Stimulated activated naive CD8-positive, alpha-beta T cell treated with anti-CD3 and anti-CD28 coated beads, Interleukin-15, Interleukin-2, amounts not matched to agents 100 ng/mL and 50 ng/mL, for 24 hours (primary cell): ENCODE data around the gene ADRA1B.

ENCODE experiments used
- H3K27ac Mint-ChIP-seq: one replicate; pipeline ENCODE4 v1.8.0; 2021; ENCODE audit warnings: mild to moderate bottlenecking, mixed read lengths
- H3K27me3 Mint-ChIP-seq: one replicate; pipeline ENCODE4 v1.8.0; 2021; ENCODE audit warnings: mixed read lengths
- H3K36me3 Mint-ChIP-seq: one replicate; pipeline ENCODE4 v1.8.0; 2021; ENCODE audit warnings: low read depth, mixed read lengths
- H3K4me1 Mint-ChIP-seq: one replicate; pipeline ENCODE4 v1.8.0; 2021; ENCODE audit warnings: low read depth, mixed read lengths
- H3K4me3 Mint-ChIP-seq: one replicate; pipeline ENCODE4 v1.8.0; 2021; ENCODE audit warnings: mild to moderate bottlenecking, mixed read lengths
- H3K9me3 Mint-ChIP-seq: one replicate; pipeline ENCODE4 v1.8.0; 2021; ENCODE audit warnings: mixed read lengths

ADRA1B gene

DNA sequence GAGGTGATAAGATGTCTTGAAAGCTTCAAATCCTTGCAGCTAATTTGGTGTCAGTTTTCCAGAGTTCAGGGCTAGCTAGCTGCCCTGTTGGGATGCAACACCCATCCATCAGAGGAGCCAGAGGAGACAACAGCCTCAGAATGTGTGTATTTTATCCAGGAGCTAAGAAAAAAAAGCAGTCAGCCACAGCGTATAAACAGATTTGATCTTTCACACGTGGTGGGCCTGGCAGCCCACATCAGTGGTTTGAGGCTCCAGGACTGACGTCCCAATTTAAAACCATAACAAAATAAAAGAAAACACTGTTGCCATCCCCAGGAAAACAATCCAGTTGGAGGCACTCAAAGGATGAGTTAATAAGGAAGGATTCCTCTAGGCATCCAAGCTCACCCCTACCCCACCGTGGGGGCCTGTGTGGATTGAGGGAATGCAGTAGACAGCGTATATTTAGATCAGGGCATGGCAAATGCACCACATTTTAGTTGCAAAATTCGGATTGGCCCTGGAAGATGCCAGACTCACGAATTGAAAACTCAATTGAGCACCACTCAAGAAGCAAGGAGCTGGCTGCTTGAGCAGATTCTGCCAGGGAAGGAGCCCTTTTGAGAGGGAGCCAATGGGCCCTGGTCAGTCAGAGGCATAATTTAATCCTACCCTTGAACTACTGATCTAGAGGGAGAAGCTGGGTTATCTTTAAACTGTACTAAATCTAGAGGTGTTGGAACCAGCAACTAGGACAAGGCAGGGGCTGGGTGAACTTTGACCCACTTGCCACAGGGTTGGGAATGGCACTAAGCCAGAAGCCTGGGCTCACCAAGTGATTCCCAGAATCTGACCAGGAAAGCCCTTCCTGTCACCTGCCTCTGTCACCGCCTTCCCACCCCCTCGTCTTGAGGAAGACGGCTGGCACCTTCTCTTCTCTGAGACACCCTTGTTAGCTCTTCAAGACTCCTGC lies 17.5 kb downstream of the ADRA1B start:
- Mint-ChIP-seq H3K27ac (no peak overlapping the region), H3K9me3 (no peaks in the 10 kb centered on the region), H3K4me3 (no peak overlapping the region), H3K4me1 (peaks cover 7% of the 10 kb centered on the region), H3K27me3 (peaks cover 44% of the 10 kb centered on the region), H3K36me3 (no peaks in the 10 kb centered on the region)

DNA sequence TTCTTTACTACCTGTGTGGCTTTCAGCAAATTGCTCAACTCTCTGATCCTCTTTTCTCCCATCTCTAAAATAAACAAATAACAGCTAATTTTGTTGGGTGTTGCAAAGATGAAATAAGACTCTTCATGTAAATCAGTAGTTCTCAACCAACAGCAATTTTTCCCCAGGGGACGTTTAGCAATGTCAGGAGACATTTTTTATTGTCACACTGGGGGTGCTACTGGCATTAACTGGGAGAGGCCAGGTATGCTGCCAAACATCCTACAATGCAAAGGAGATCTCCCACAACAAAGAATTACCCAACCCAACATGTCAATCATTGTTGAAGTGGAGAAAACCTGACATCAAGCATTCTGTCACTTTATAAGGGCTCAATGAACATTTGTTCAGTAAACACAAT lies 19.7 kb downstream of the ADRA1B start:
- Mint-ChIP-seq H3K9me3 (no peaks in the 10 kb centered on the region), H3K27me3 (peaks cover 48% of the 10 kb centered on the region), H3K4me1 (peaks cover 7% of the 10 kb centered on the region), H3K4me3 (no peak overlapping the region), H3K36me3 (no peaks in the 10 kb centered on the region), H3K27ac (no peak overlapping the region)

DNA sequence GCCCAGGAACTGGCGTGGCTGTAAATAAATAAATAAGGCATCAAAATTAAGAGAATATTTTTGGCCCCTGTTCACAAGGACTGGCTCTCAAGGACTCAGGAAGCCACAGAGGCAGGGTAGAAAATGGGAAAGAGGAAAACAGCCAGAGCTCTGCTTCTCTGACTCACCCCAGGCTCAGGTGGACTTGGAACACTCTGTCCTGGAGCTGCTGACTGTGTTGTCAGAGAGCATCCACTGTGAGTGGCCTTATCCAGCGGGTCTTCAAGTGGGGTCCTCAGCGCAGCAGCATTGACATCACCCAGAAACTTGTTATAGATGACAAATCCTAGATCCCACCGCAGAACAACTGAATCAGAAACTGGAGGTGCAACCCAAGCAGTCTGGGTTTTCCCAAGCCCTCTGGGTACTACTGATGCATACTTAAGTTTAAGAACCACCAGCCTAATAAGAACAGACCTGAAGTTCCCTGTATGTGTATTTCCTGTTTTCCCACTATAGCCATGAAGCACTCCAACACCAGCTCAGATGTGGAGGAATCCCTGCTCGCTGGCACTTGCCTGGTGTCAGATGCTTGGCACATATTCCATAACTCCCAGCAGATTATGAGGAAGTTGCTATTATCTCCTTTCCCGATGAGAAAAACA lies 20.5 kb downstream of the ADRA1B start:
- Mint-ChIP-seq H3K4me3 (no peak overlapping the region), H3K36me3 (no peaks in the 10 kb centered on the region), H3K4me1 (peaks cover 7% of the 10 kb centered on the region), H3K27ac (no peak overlapping the region), H3K27me3 (peaks cover 49% of the 10 kb centered on the region), H3K9me3 (no peaks in the 10 kb centered on the region)

DNA sequence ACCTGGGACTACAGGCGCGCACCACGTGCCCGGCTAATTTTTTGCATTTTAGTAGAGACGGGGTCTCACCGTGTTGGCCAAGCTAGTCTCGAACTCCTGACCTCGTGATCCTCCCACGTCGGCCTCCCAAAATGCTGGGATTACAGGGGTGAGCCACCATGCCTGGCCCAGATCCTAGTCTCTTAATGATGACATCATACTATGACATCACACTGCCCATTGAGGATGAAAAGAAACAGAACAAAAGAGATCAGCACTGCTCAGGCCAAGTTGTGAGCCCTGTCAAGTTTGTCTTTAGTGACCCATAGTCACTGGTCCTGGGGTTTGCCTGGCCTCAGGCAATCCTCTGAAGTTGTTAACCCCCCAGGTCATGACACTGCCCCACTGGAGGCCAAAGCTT lies 21.3 kb downstream of the ADRA1B start:
- H3K27ac Mint-ChIP-seq = no peak overlapping the region
- no peak overlapping the region for H3K4me3 Mint-ChIP-seq
- H3K4me1 Mint-ChIP-seq = peaks cover 7% of the 10 kb centered on the region
- H3K27me3 Mint-ChIP-seq = peaks cover 47% of the 10 kb centered on the region
- H3K9me3 Mint-ChIP-seq = no peaks in the 10 kb centered on the region
- no peaks in the 10 kb centered on the region for H3K36me3 Mint-ChIP-seq

DNA sequence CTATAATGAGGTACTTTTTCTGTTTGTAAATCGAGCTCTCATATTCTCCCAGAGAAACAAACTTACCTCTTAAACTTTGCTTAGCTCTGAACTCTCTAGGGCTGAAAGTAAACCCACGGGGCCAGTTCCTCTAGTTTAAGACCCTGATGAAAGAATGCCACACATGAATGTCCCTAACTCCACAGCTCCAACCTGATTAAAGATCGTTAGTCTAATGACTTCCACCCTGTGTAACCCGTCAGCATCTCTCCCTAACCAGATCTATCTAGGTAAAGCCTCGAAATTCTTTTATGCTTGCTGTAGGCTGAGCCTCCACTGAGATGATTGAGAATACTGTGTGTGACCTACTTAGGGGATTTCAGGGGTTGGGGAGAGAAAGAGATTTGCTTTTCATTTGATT lies 27.0 kb downstream of the ADRA1B start:
- Mint-ChIP-seq H3K4me3 (no peak overlapping the region), H3K27me3 (peaks cover 59% of the 10 kb centered on the region), H3K27ac (no peak overlapping the region), H3K36me3 (no peaks in the 10 kb centered on the region), H3K9me3 (no peaks in the 10 kb centered on the region), H3K4me1 (no peaks in the 10 kb centered on the region)

DNA sequence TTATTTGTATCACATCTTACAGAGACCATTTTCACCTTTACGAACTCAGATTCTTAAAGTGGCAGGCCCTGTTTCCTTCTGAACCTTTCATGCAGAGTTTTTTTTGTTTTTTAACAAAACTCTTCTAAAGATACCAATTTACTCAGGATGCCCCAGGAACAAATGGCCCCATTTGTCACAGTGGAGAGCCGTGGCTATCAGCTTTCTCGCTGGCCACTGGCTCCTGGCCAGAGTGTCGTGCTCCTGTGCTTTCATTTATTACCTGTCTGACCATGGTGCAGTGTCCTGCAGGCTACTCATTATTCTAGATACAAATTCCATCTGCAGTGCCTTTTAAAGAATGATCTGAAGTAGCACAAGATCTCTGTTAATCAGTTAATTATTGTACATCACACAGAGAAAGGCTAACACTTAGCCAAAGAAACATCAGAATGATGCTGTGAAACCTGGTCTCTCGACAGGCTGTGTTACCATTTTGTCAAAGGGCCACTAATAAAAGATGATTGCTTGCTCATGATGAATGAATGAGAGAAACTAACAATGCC lies 27.8 kb downstream of the ADRA1B start:
- H3K27ac Mint-ChIP-seq = no peak overlapping the region
- H3K27me3 Mint-ChIP-seq = peaks cover 58% of the 10 kb centered on the region
- H3K36me3 Mint-ChIP-seq = no peaks in the 10 kb centered on the region
- H3K4me3 Mint-ChIP-seq = no peak overlapping the region
- H3K9me3 Mint-ChIP-seq = no peaks in the 10 kb centered on the region
- no peaks in the 10 kb centered on the region for H3K4me1 Mint-ChIP-seq

DNA sequence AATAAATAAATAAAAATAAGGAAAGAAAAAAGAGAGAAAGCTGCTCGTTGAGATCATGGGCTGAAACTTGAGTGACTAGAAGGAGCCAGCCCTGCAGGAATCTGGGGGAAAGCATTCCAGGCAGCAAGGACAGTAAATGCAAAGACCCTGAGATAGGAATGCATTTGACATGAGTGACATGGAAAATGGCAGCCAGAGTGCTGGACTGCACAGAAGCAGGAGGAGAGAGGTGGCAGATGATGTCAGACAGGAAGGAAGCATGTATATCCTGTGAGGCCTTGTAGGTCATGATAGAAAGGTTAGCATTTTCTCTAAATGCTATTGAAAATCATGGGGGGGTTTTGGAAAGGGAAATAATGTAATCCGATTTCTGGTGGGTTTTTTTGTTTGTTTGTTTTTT lies 29.1 kb downstream of the ADRA1B start:
- Mint-ChIP-seq H3K36me3 (no peaks in the 10 kb centered on the region), H3K4me3 (no peak overlapping the region), H3K27ac (no peak overlapping the region), H3K9me3 (no peaks in the 10 kb centered on the region), H3K4me1 (no peaks in the 10 kb centered on the region), H3K27me3 (peaks cover 56% of the 10 kb centered on the region)

DNA sequence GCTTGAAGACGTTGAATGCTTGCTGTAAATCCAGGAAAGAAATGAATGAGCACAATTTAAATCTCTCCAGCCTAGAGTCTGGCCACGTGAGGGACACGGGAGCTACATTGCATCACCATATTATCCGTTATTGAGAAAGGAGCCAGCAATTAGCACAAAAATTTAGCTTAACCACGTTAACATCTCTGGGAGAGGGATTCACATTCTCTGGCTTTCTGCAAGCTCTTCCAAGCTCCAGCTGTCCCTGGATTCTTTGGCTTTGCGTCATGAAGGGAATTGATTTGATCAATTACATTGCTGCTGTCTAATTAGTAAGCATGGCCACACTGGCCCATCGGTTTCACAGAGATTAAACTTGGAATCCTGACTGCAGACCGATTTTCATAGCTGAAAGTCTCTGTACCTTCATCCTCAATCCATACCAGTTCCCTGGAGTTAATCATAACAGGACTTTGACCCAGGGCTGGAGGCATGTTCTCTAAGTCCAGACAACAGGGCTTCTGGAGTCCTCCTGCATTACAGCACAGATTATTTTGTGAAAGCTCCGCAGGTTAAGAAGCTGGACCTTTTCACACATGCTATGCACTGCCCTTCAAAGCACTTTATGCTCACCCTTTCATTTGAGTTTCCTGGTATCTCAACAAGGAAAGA lies 31.6 kb downstream of the ADRA1B start:
- Mint-ChIP-seq H3K4me1 (no peaks in the 10 kb centered on the region), H3K36me3 (no peaks in the 10 kb centered on the region), H3K4me3 (no peak overlapping the region)

DNA sequence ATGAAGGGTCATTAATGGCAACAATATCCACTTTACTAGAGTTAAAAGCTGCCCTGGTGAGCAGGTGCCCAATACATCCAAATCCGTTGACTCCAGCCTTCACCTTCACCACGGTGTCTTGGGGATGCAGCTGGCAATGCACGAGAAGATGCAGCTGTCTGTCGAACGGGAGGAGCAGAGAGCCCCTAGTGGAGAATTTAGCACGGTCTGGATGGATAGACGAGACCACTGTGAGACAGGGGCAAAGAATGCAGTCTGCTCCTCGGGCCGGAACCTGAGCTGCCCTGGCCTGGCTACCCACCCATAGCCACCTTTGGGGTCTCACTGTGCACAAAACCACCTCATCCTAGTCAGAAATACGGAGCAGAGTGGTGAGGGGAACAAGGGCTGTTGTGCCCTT lies 35.1 kb downstream of the ADRA1B start:
- no peaks in the 10 kb centered on the region for H3K4me1 Mint-ChIP-seq
- H3K27me3 Mint-ChIP-seq = peaks cover 31% of the 10 kb centered on the region
- H3K9me3 Mint-ChIP-seq = no peaks in the 10 kb centered on the region
- H3K36me3 Mint-ChIP-seq = no peaks in the 10 kb centered on the region
- H3K4me3 Mint-ChIP-seq = no peak overlapping the region
- no peak overlapping the region for H3K27ac Mint-ChIP-seq

More for the DNA sequence above, 31.6 kb downstream of the ADRA1B start:
- H3K27me3 Mint-ChIP-seq = peaks cover 43% of the 10 kb centered on the region
- H3K9me3 Mint-ChIP-seq = no peaks in the 10 kb centered on the region
- H3K27ac Mint-ChIP-seq = no peak overlapping the region

DNA sequence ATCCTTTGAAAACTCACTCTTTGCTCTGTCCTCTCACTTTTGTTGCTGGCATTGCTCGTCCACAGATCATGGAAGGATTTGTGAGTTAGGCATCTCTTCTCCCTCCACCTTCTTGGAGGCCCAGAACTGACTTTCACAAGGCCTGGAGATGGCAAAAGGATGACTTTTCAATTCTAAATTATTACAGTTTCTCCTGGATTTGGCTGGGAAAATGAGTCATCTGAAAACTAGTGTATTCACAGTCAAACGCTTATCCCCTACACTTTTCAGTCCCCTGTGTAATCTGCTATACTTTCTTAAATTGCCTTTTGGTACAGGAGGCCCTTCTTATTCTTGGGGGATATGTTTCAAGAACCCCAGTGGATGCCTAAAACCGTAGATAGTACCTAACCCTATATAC lies 35.6 kb downstream of the ADRA1B start:
- Mint-ChIP-seq H3K4me1 (no peaks in the 10 kb centered on the region), H3K27ac (no peak overlapping the region), H3K36me3 (no peaks in the 10 kb centered on the region), H3K4me3 (no peak overlapping the region), H3K27me3 (peaks cover 27% of the 10 kb centered on the region), H3K9me3 (no peaks in the 10 kb centered on the region)

DNA sequence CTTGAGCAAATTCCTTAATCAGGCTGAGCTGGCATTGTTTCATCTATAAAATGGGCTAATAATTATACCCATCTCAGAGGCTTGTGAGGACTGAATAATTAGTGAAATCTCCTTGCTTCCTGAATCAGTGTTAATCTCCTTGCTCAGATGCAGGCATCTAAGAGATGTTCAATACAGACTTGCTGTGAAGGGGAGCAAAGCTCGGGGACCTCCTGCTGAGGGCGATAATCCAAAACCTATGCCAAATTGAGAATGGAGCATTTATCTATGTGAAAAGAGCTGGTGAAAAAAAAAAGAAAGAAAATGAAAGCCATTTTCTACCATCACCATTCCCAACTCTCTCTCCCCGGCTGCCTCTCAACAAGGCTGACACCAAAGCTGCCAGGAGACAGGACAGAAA lies 37.3 kb downstream of the ADRA1B start:
- H3K27me3 Mint-ChIP-seq = peaks cover 17% of the 10 kb centered on the region
- H3K27ac Mint-ChIP-seq = no peak overlapping the region
- H3K9me3 Mint-ChIP-seq = no peaks in the 10 kb centered on the region
- H3K4me3 Mint-ChIP-seq = no peak overlapping the region
- H3K36me3 Mint-ChIP-seq = no peaks in the 10 kb centered on the region
- no peaks in the 10 kb centered on the region for H3K4me1 Mint-ChIP-seq

DNA sequence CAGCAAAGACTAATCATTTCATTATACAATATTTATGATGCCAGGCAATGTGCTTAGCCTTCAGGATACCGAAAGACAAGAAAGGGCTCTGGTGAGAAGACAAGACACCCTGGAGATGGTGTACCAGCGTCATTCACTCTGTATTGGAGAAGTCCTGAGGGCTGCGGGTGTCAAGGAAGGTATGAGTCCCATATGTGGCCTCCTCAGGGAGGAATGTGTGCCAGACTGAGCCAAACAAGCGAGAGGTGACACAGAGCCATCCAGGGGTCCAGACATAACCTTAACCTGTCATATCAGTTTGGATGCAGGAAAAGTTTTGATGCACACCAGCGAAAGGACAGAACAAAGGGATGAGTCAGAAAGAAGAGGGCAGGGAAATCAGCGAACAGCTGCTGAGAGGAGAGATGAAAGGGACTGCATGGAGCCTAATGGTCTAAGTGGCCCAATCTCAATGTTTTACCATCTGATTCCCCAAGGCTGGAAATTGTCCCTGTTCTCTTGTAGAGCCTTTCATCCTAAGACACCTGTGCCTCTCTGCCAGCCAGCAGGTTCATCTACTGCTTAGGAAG lies 38.9 kb downstream of the ADRA1B start:
- Mint-ChIP-seq H3K4me3 (no peak overlapping the region), H3K4me1 (no peaks in the 10 kb centered on the region), H3K27me3 (peaks cover 13% of the 10 kb centered on the region), H3K36me3 (no peaks in the 10 kb centered on the region), H3K9me3 (no peaks in the 10 kb centered on the region), H3K27ac (no peak overlapping the region)

DNA sequence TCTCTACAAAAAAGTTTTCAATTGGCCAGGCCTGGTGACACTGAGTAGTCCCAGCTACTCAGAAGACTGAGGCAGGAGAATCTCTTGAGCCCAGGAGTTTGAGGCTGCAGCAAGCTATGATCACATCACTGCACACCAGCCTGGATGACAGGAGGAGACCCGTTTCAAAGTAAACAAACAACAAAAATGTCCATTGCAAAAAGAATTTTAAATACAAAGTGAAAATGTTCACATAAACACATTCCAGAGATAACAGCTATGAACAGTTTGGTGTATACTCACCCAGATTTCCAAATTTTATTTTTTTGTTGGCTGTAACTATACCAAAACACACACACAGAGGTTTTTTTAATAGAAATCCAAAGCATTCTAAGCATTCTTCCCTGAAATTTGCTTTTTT lies 39.8 kb downstream of the ADRA1B start:
- peaks cover 10% of the 10 kb centered on the region for H3K27me3 Mint-ChIP-seq
- no peaks in the 10 kb centered on the region for H3K4me1 Mint-ChIP-seq
- H3K4me3 Mint-ChIP-seq = no peak overlapping the region
- no peaks in the 10 kb centered on the region for H3K36me3 Mint-ChIP-seq
- H3K9me3 Mint-ChIP-seq = no peaks in the 10 kb centered on the region
- no peak overlapping the region for H3K27ac Mint-ChIP-seq

DNA sequence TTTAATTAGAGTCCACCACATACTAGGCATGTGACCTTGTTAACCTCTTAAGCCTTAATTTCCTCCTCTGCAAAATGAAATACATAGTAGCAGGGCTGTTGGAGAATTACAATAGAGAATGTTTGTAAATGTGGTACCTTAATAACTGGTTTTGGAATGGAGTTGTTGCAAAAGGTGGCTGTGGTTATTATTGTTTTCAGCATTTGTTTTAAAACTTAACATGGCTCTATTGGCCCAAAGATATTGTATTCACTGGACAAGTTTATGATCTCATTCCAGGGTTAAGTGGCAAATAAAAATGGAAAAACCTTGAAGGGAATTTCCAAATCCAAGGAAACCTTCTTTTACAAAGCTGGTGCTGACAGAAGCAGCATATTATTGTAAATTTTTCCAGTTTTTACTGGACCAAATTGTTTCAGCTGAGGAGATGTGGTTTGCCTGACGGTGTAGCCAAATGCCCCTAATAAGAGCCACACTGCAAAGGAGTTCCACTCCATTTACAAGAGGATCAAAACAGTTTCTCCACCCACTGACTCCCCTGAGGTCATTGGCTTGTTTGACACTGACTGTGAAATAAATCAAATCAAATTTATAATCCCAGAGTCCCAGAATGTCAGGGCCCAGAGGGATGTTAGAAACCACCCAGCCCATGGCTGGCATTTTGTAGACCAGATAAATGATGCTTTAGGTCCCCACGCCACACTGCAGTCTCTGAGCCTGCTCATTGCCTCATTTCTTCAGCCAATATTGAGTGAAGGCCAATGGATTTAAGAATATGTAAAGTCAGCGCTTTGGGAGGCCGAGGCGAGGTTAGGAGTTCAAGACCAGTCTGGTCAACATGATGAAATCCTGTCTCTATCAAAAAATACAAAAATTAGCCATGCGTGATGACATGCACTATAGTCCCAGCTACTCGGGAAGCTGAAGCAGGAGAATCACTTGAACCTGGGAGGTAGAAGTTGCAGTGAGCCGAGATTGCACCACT lies 45.2 kb downstream of the ADRA1B start:
- Mint-ChIP-seq H3K27me3 (peaks cover 15% of the 10 kb centered on the region), H3K4me3 (no peak overlapping the region), H3K9me3 (no peaks in the 10 kb centered on the region), H3K4me1 (no peaks in the 10 kb centered on the region), H3K36me3 (no peaks in the 10 kb centered on the region), H3K27ac (no peak overlapping the region)
